Activated CD4-positive, alpha-beta T cell treated with anti-CD3 and anti-CD28 coated beads, Interleukin-2, amount 50 U/mL, for 4 hours (primary cell): ENCODE data around the gene CAMKMT.

Experiments
- DNase-seq, 2 experiments: peaks; one replicate each; pipeline ENCODE4 v3.0.0-alpha.2; 2020

The CAMKMT gene

GRCh38 chr2:44668336-44668735, 306.6 kb downstream of the CAMKMT start:
- DNase-seq: no peak

- DNase-seq: no peak
These were observed 309.5 kb downstream of the CAMKMT start for GRCh38 chr2:44671276-44671675.

- no peak for DNase-seq
These were observed 310.2 kb downstream of the CAMKMT start for GRCh38 chr2:44671916-44672315.

GRCh38 chr2:44672431-44672830, 310.7 kb downstream of the CAMKMT start:
- DNase-seq: no peak

- DNase-seq: no peak
These were observed 312.9 kb downstream of the CAMKMT start for GRCh38 chr2:44674473-44675284.

GRCh38 chr2:44676379-44676778, 314.6 kb downstream of the CAMKMT start:
- DNase-seq: no peak

- no peak for DNase-seq
These were observed 317.8 kb downstream of the CAMKMT start for GRCh38 chr2:44679584-44679983.

GRCh38 chr2:44679990-44680389, 318.2 kb downstream of the CAMKMT start:
- DNase-seq: no peak

- no peak for DNase-seq
These were observed 318.8 kb downstream of the CAMKMT start for GRCh38 chr2:44680424-44680971.

- DNase-seq: no peak
These were observed 319.3 kb downstream of the CAMKMT start for GRCh38 chr2:44680983-44681531.

- DNase-seq: no peak
These were observed 320.7 kb downstream of the CAMKMT start for GRCh38 chr2:44682459-44682858.

- no peak for DNase-seq
These were observed 322.8 kb downstream of the CAMKMT start for GRCh38 chr2:44684559-44684958.

- DNase-seq: no peak
These were observed 324.8 kb downstream of the CAMKMT start for GRCh38 chr2:44686561-44686960.

GRCh38 chr2:44687686-44688455, 326.1 kb downstream of the CAMKMT start:
- DNase-seq: no peak

GRCh38 chr2:44688456-44689124, 326.8 kb downstream of the CAMKMT start:
- no peak for DNase-seq

- DNase-seq: no peak
These were observed 327.8 kb downstream of the CAMKMT start for GRCh38 chr2:44689516-44689915.

- no peak for DNase-seq
These were observed 329.5 kb downstream of the CAMKMT start for GRCh38 chr2:44691174-44691785.

- DNase-seq: no peak
These were observed 331.1 kb downstream of the CAMKMT start for GRCh38 chr2:44692821-44693220.

GRCh38 chr2:44700824-44701223, 339.1 kb downstream of the CAMKMT start:
- DNase-seq: no peak

GRCh38 chr2:44705356-44705755, 343.6 kb downstream of the CAMKMT start:
- DNase-seq: no peak

GRCh38 chr2:44705876-44706480, 344.2 kb downstream of the CAMKMT start:
- DNase-seq: no peak
